Measurements from ENCODE around the gene SCG5. TPM values are rescaled to one million over a fixed set of nuclear protein-coding genes. Genes with fewer than 3 reads are reported as not detected.
"Not testable (repeated sequence)": the region's sequence is repeated elsewhere in the genome, so short reads cannot be mapped to it uniquely, and the experiment has no call there.

The SCG5 gene, protein sequence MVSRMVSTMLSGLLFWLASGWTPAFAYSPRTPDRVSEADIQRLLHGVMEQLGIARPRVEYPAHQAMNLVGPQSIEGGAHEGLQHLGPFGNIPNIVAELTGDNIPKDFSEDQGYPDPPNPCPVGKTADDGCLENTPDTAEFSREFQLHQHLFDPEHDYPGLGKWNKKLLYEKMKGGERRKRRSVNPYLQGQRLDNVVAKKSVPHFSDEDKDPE
- under 1 TPM; 0.58 to 0.60 TPM for total RNA-seq

DNA sequence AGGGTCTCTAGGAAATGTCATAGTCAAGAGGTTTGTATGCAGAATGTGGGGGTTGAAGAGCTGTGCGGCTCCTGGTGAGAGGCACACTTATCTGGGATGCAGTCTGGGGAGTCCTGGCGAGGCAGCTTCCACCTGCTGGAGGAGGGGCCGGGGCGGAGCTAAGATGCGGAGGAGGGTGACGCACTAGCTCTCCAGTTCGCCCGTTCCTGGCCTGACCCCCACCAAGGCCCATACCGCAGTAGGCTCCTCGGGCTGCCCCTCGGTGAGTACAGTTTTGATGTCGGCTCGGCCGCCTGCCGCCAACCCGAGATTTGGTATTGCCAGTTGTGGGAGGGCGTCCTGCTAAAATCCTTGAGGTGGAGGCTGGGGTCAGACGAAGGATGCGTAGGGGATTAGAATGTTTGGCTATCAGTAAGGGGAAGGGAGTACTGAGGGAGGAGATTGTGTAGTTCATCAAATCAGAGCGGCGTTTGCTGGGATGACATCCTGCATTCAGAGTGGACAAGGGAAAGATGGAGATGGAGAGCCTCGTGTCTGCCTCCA lies at the start of gene SCG5:
Gene SCG5 (plus strand): TSS at position 194 of the 543 bp plus-strand sequence. CDS start 1,883 bp downstream, outside the sequence.
- Mint-ChIP-seq H3K36me3 (peaks cover 27% of the 10 kb centered on the region), H3K27ac (no peak within 1 kb of the TSS), H3K4me1 (no peaks in the 10 kb centered on the region), H3K27me3 (peaks cover 12% of the 10 kb centered on the region), H3K9me3 (no peaks in the 10 kb centered on the region), H3K4me3 (no peak within 1 kb of the TSS)
- DNase-seq, result peak; percentile 3

DNA sequence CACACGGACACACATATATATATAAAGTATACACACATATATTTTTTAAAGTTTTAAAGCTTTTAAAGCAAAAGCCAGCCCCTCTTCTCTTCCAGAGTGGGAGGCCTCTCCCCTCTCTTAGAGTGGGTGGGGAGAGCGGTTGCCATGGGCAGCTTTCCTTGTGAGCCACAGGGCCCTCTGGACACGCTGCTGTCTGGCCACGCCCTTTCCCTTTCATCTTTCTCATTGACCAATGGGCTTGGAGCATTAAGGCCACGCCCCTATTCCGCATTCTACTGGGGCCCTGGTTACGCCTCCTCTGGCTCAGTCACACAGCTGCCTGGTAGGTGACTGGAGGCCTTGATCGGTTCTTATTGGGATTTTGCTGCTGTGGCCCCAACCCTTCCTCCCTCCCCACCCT lies 48.4 kb upstream of the SCG5 start, which contains the start of gene GOLGA8N:
Gene GOLGA8N (plus strand): TSS at position 306 of the 400 bp plus-strand sequence.
- not testable (repeated sequence) for H3K4me3 Mint-ChIP-seq, H3K4me1 Mint-ChIP-seq, H3K27ac Mint-ChIP-seq, H3K9me3 Mint-ChIP-seq, DNase-seq, H3K36me3 Mint-ChIP-seq, H3K27me3 Mint-ChIP-seq

DNA sequence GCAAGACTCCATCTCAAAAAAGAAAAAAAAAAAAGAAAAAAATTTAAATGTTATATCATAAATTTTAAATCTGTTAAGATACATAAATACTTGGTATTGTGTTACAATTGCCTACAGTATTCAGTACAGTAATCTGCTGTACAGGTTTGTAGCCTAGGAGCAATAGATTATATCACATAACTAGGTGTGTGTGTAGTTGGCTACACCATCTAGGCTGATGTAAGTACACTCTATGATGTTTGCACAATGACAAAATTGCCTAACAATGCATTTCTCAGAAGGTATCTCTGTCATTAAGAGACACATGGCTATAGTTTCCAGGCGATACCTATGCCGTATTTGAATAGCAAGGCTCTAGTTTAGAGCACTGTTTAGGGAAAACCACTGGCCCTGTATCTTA lies 32.0 kb upstream of the SCG5 start:
- H3K27ac Mint-ChIP-seq, H3K36me3 Mint-ChIP-seq, H3K27me3 Mint-ChIP-seq, H3K4me1 Mint-ChIP-seq, H3K4me3 Mint-ChIP-seq, DNase-seq, H3K9me3 Mint-ChIP-seq: not testable (repeated sequence)

- H3K9me3 Mint-ChIP-seq, DNase-seq, H3K4me3 Mint-ChIP-seq, H3K4me1 Mint-ChIP-seq, H3K27ac Mint-ChIP-seq, H3K36me3 Mint-ChIP-seq, H3K27me3 Mint-ChIP-seq: not testable (repeated sequence)
Measured at GRCh38 chr15:32610719-32611118, 30.8 kb upstream of the SCG5 start.

- not testable (repeated sequence) for H3K4me1 Mint-ChIP-seq, H3K27me3 Mint-ChIP-seq, H3K9me3 Mint-ChIP-seq, DNase-seq
- peak overlapping the region; percentile 96 for H3K4me3 Mint-ChIP-seq
- peaks cover 19% of the 10 kb centered on the region for H3K36me3 Mint-ChIP-seq
- peak overlapping the region; percentile 96 for H3K27ac Mint-ChIP-seq
Measured at GRCh38 chr15:32614712-32615050, 26.8 kb upstream of the SCG5 start.

DNA sequence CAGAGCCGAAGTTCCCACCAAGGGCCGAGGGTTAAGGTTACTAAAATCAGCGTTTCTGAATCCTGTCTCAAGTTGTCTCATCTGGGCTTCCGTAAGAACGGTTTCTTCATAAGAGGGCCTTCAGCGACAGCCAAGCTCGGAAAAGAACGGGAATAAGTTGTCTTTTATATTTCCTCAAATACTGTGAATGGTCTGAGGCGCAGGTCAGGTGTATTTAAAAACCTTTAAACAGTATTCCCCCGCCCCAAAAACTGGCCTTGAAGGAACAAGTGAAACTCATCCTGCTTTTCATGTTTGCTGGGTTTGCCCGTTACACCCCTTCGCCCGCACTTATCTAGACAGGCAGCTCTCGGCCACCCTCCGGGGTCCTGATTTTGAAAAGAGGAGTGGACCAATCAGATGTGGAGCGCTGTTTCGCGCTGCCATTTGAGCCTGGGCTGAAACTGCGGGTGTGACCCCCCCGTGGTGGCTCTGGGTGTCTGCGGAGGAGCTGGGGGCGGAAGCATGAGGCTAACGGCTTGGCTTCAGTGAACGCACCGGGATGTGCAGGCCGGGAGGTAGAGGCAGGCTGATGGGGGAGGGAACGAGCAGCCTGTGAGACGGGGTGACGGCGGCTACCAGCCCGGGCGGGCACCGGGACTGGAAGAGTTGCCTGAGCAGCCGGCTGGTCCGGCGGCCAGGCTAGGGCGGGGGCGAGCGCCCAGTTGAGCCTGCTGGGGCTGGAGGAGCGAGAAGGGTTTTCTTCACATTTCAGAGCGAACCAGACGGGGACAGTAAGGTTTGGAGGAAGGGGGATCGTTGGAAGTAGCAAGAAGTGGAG lies 26.2 kb upstream of the SCG5 start, which contains the start of gene ARHGAP11A:
Gene ARHGAP11A (plus strand): TSS at position 454 of the 820 bp plus-strand sequence. CDS start 708 bp downstream, outside the sequence.
- peaks cover 19% of the 10 kb centered on the region for H3K36me3 Mint-ChIP-seq
- H3K27me3 Mint-ChIP-seq, H3K9me3 Mint-ChIP-seq, H3K4me1 Mint-ChIP-seq: not testable (repeated sequence)
- peak within 1 kb of the TSS; percentile 96 for H3K4me3 Mint-ChIP-seq
- H3K27ac Mint-ChIP-seq, result peak within 1 kb of the TSS; percentile 96
- DNase-seq, result peak; percentile 87

DNA sequence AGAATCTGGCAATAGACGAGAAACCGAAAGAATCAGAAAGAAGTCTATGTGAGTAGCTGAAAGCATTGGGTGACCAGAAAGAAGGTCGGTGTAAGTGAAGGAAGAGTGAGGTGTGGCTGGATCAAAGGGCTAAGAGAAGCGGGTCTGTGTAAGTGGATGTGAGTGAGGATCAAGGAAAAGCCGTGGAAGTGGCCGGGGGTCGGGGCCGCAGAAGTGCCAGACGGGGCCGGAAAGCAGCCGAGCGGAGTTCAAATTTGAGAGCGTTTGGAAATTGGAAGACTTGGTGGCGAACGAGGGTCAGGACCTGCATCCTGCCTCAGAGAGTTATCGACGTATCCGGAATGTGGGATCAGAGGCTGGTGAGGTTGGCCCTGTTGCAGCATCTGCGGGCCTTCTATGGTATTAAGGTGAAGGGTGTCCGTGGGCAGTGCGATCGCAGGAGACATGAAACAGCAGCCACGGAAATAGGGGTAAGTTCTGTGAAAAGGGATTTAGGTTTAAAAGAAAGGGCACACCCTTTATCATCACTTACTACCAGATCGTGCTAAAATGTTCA lies 25.6 kb upstream of the SCG5 start:
- not testable (repeated sequence) for H3K4me1 Mint-ChIP-seq, H3K27me3 Mint-ChIP-seq, H3K9me3 Mint-ChIP-seq
- peak; percentile 6 for DNase-seq
- H3K27ac Mint-ChIP-seq, result peak overlapping the region; percentile 96
- H3K4me3 Mint-ChIP-seq, result peak overlapping the region; percentile 96
- H3K36me3 Mint-ChIP-seq, result peaks cover 19% of the 10 kb centered on the region

- no peak overlapping the region for H3K27ac Mint-ChIP-seq
- no peak overlapping the region for H3K4me3 Mint-ChIP-seq
- no peak for DNase-seq
- peaks cover 3% of the 10 kb centered on the region for H3K27me3 Mint-ChIP-seq
- H3K4me1 Mint-ChIP-seq, result no peaks in the 10 kb centered on the region
- no peaks in the 10 kb centered on the region for H3K9me3 Mint-ChIP-seq
- peaks cover 50% of the 10 kb centered on the region for H3K36me3 Mint-ChIP-seq
Measured at GRCh38 chr15:32636410-32636809, 5.1 kb upstream of the SCG5 start.

- peaks cover 8% of the 10 kb centered on the region for H3K27me3 Mint-ChIP-seq
- no peaks in the 10 kb centered on the region for H3K4me1 Mint-ChIP-seq
- no peaks in the 10 kb centered on the region for H3K9me3 Mint-ChIP-seq
- H3K36me3 Mint-ChIP-seq, result peaks cover 51% of the 10 kb centered on the region
- no peak overlapping the region for H3K4me3 Mint-ChIP-seq
- no peak for DNase-seq
- H3K27ac Mint-ChIP-seq, result no peak overlapping the region
Measured at GRCh38 chr15:32636908-32637567, 4.5 kb upstream of the SCG5 start.

GRCh38 chr15:32637704-32638103 lies 3.8 kb upstream of the SCG5 start:
- H3K27me3 Mint-ChIP-seq, result peaks cover 10% of the 10 kb centered on the region
- peaks cover 51% of the 10 kb centered on the region for H3K36me3 Mint-ChIP-seq

GRCh38 chr15:32642667-32643435 lies 1.3 kb downstream of the SCG5 start:
- H3K27me3 Mint-ChIP-seq, result peaks cover 12% of the 10 kb centered on the region

More at GRCh38 chr15:32637704-32638103, 3.8 kb upstream of the SCG5 start:
- DNase-seq, result no peak
- Mint-ChIP-seq H3K9me3 (no peaks in the 10 kb centered on the region), H3K4me3 (no peak overlapping the region), H3K27ac (no peak overlapping the region), H3K4me1 (no peaks in the 10 kb centered on the region)

DNA sequence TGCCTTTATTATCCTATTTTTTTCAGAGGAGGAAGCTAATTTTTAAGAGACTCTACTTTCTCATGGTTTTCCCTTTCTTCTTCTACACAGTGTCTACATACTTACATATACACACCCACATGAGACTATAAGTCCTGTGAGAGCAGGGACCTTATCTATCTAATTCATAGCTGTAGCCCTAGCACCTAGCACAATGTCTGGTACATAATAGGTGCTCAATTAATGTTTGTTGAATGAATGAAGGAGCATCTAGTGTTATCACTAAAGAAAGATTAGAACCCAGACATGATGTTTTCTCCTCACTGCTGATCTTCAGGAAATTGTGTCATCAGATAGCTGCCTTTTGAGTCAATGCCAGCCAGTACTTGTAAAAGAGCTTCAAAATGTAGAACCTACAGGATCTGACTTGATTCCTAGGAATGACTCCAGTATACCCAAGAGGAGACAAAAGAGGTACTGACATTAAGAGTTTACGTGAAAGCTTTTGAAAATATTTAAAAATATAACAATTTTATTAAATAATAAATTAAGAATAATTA lies 2.5 kb downstream of the SCG5 start:
- no peak for DNase-seq
- H3K9me3 Mint-ChIP-seq, result no peaks in the 10 kb centered on the region
- peaks cover 21% of the 10 kb centered on the region for H3K36me3 Mint-ChIP-seq
- peaks cover 15% of the 10 kb centered on the region for H3K27me3 Mint-ChIP-seq
- H3K4me3 Mint-ChIP-seq, result no peak overlapping the region
- H3K27ac Mint-ChIP-seq, result no peak overlapping the region
- no peaks in the 10 kb centered on the region for H3K4me1 Mint-ChIP-seq

More at GRCh38 chr15:32642667-32643435, 1.3 kb downstream of the SCG5 start:
- Mint-ChIP-seq H3K36me3 (peaks cover 18% of the 10 kb centered on the region), H3K9me3 (no peaks in the 10 kb centered on the region), H3K4me3 (no peak overlapping the region), H3K27ac (no peak overlapping the region), H3K4me1 (no peaks in the 10 kb centered on the region)
- no peak for DNase-seq

- DNase-seq, result no peak
- Mint-ChIP-seq H3K36me3 (peaks cover 11% of the 10 kb centered on the region), H3K4me1 (no peaks in the 10 kb centered on the region), H3K27me3 (peaks cover 13% of the 10 kb centered on the region), H3K4me3 (no peak overlapping the region), H3K9me3 (no peaks in the 10 kb centered on the region), H3K27ac (no peak overlapping the region)
Measured at GRCh38 chr15:32646291-32646690, 4.8 kb downstream of the SCG5 start.

- H3K4me1 Mint-ChIP-seq, result no peaks in the 10 kb centered on the region
- H3K27ac Mint-ChIP-seq, result no peak overlapping the region
- peaks cover 2% of the 10 kb centered on the region for H3K27me3 Mint-ChIP-seq
- H3K9me3 Mint-ChIP-seq, result no peaks in the 10 kb centered on the region
- peaks cover 7% of the 10 kb centered on the region for H3K36me3 Mint-ChIP-seq
- no peak for DNase-seq
- no peak overlapping the region for H3K4me3 Mint-ChIP-seq
Measured at GRCh38 chr15:32649342-32649741, 7.8 kb downstream of the SCG5 start.
